ENCODE measurements around the gene TTLL7.

DNA sequence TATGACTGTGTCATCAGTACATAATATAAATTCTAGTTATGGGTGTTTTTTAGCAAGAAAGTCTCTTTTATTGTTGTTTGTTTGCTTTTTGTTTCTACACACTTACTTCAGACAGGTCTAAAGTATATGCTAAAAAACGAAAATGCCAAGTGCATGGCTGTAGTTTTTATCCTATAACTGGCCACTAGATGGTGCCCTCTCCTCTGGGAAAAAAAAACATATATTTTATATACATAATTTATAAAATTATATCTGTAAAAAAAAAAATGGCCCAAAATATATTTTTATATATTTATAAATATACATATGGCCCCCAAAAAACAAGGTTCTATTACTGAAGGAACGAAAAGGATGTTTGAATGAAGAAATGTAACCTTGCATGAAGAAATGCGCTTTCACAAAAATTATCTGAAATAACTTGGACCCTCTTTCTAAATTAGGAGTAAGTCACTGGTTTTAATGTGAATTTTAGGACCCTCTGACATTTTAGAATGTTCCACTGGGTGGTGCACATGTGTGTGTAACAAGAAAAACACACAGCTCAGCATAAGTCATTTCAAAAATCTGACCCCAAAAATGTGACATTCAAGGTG is 93.5 kb downstream of the TTLL7 start:
- TF ChIP-seq EZH2phosphoT487 (IDR thresholded peaks at IDR 0.05; ENCODE audit: low read length) (no peak), CTCF (IDR thresholded peaks at IDR 0.05; ENCODE audit: low read length) (no peak), EZH2 (optimal IDR thresholded peaks at IDR 0.05; ENCODE audit: low read depth, low read length) (no peak)
